Subcutaneous abdominal adipose tissue (tissue), 5 donors: ENCODE measurements around the gene CERT1.
"Not testable (repeated sequence)": the region's sequence is repeated elsewhere in the genome, so short reads cannot be mapped to it uniquely, and the experiment has no call there.

Experiments used
- H3K27ac ChIP-seq: one replicate; pipeline ENCODE4 v1.7.0; 2013; ENCODE audit warnings: low read depth, mild to moderate bottlenecking, inconsistent platforms, low read length, moderate library complexity
- H3K27me3 ChIP-seq, 5 donors: one replicate each; pipeline ENCODE4 v1.7.0; 2013; ENCODE audit warnings: low read length in 5 of 5, inconsistent platforms in 1 of 5; ENCODE audit not compliant: control insufficient read depth in 5 of 5, insufficient read depth in 4 of 5
- H3K36me3 ChIP-seq, 5 donors: one replicate each; pipeline ENCODE4 v1.7.0; 2013; ENCODE audit warnings: low read length in 5 of 5; ENCODE audit not compliant: control insufficient read depth in 5 of 5, insufficient read depth in 5 of 5
- H3K4me1 ChIP-seq, 5 donors: one replicate each; pipeline ENCODE4 v1.7.0; 2013; ENCODE audit warnings: low read length in 5 of 5, mild to moderate bottlenecking in 3 of 5, moderate library complexity in 1 of 5; ENCODE audit not compliant: control insufficient read depth in 5 of 5, insufficient read depth in 5 of 5
- H3K4me3 ChIP-seq, 5 donors: one replicate each; pipeline ENCODE4 v1.7.0; 2013; ENCODE audit warnings: low read length in 5 of 5, low read depth in 1 of 5
- H3K9ac ChIP-seq, 5 donors: one replicate each; pipeline ENCODE4 v1.7.0; 2013; ENCODE audit warnings: low read length in 5 of 5, mild to moderate bottlenecking in 4 of 5, moderate library complexity in 3 of 5
- H3K9me3 ChIP-seq, 5 donors: one replicate each; pipeline ENCODE4 v1.7.0; 2013; ENCODE audit warnings: low read length in 5 of 5; ENCODE audit not compliant: control insufficient read depth in 5 of 5
- donor health status: healthy.
- donor health status: healthy.
- donor health status: healthy.
- donor health status: healthy.
- donor health status: healthy.

The CERT1 gene

GRCh38 chr5:75511435-75512382, at the start of gene CERT1, which contains the start of gene POLK:
TSS of gene CERT1 (minus strand) at chr5:75511629. CDS start at chr5:75511207, 422 bp downstream.
TSS of gene POLK (plus strand) at chr5:75511891.
- peaks cover 0 to 42% (median 33%) of the 10 kb centered on the region in 5 donors for H3K4me1 ChIP-seq

GRCh38 chr5:75560655-75561054, 49.2 kb upstream of the CERT1 start:
- not testable (repeated sequence) for H3K9ac ChIP-seq, H3K27ac ChIP-seq, H3K4me3 ChIP-seq, H3K4me1 ChIP-seq, H3K27me3 ChIP-seq, H3K9me3 ChIP-seq
- H3K36me3 ChIP-seq: peaks cover 0 to 13% (median 2%) of the 10 kb centered on the region in 5 donors

More at GRCh38 chr5:75511435-75512382, at the start of gene CERT1, which contains the start of gene POLK:
- Histone ChIP-seq H3K9me3 (peaks cover 0 to 5% (median 0%) of the 10 kb centered on the region in 5 donors), H3K36me3 (peaks cover 0 to 3% (median 0%) of the 10 kb centered on the region in 5 donors), H3K27ac (peak within 1 kb of the TSS; percentile 96), H3K27me3 (no peaks in the 10 kb centered on the region), H3K4me3 (peak within 1 kb of the TSS; percentile 89 to 97 (median 93)), H3K9ac (peak within 1 kb of the TSS; percentile 91 to 99 (median 96))

GRCh38 chr5:75558981-75559632, 47.7 kb upstream of the CERT1 start:
- H3K36me3 ChIP-seq: peaks cover 2 to 17% (median 7%) of the 10 kb centered on the region in 5 donors
- H3K4me3 ChIP-seq: peak overlapping the region in 1 of 5 donors; percentile 33
- H3K27me3 ChIP-seq: no peaks in the 10 kb centered on the region
- H3K27ac ChIP-seq: peak overlapping the region; percentile 47
- H3K9me3 ChIP-seq: peaks cover 0 to 6% (median 0%) of the 10 kb centered on the region in 5 donors
- peaks cover 0 to 7% (median 5%) of the 10 kb centered on the region in 5 donors for H3K4me1 ChIP-seq
- H3K9ac ChIP-seq: no peak overlapping the region

- H3K9me3 ChIP-seq: peaks cover 0 to 3% (median 0%) of the 10 kb centered on the region in 5 donors
- H3K36me3 ChIP-seq: peaks cover 8 to 25% (median 12%) of the 10 kb centered on the region in 5 donors
- no peak overlapping the region for H3K9ac ChIP-seq
- no peak overlapping the region for H3K4me3 ChIP-seq
- H3K4me1 ChIP-seq: peaks cover 0 to 7% (median 5%) of the 10 kb centered on the region in 5 donors
- H3K27ac ChIP-seq: peak overlapping the region; percentile 6
- H3K27me3 ChIP-seq: no peaks in the 10 kb centered on the region
These were observed 46.8 kb upstream of the CERT1 start for GRCh38 chr5:75558221-75558620.

- Histone ChIP-seq H3K9ac (no peak overlapping the region), H3K36me3 (peaks cover 15 to 38% (median 22%) of the 10 kb centered on the region in 5 donors), H3K4me1 (no peaks in the 10 kb centered on the region), H3K9me3 (no peaks in the 10 kb centered on the region), H3K27ac (no peak overlapping the region), H3K27me3 (no peaks in the 10 kb centered on the region), H3K4me3 (no peak overlapping the region)
These were observed 41.9 kb upstream of the CERT1 start for GRCh38 chr5:75553358-75553757.

- H3K36me3 ChIP-seq: peaks cover 15 to 38% (median 22%) of the 10 kb centered on the region in 5 donors
- no peak overlapping the region for H3K9ac ChIP-seq
- no peak overlapping the region for H3K4me3 ChIP-seq
- no peak overlapping the region for H3K27ac ChIP-seq
- H3K27me3 ChIP-seq: no peaks in the 10 kb centered on the region
- no peaks in the 10 kb centered on the region for H3K9me3 ChIP-seq
- no peaks in the 10 kb centered on the region for H3K4me1 ChIP-seq
These were observed 41.3 kb upstream of the CERT1 start for GRCh38 chr5:75552764-75553163.

GRCh38 chr5:75551471-75551870, 40.0 kb upstream of the CERT1 start:
- Histone ChIP-seq H3K9me3 (no peaks in the 10 kb centered on the region), H3K9ac (no peak overlapping the region), H3K36me3 (peaks cover 15 to 31% (median 21%) of the 10 kb centered on the region in 5 donors), H3K27me3 (no peaks in the 10 kb centered on the region), H3K4me3 (no peak overlapping the region), H3K4me1 (no peaks in the 10 kb centered on the region), H3K27ac (no peak overlapping the region)

- H3K27ac ChIP-seq: no peak overlapping the region
- H3K36me3 ChIP-seq: peaks cover 13 to 24% (median 19%) of the 10 kb centered on the region in 5 donors
- no peaks in the 10 kb centered on the region for H3K9me3 ChIP-seq
- H3K4me1 ChIP-seq: no peaks in the 10 kb centered on the region
- H3K9ac ChIP-seq: no peak overlapping the region
- no peak overlapping the region for H3K4me3 ChIP-seq
- no peaks in the 10 kb centered on the region for H3K27me3 ChIP-seq
These were observed 39.2 kb upstream of the CERT1 start for GRCh38 chr5:75550597-75550996.

- Histone ChIP-seq H3K36me3 (peaks cover 5 to 12% (median 9%) of the 10 kb centered on the region in 5 donors), H3K27me3 (no peaks in the 10 kb centered on the region), H3K4me3 (no peak overlapping the region), H3K27ac (no peak overlapping the region), H3K9me3 (no peaks in the 10 kb centered on the region), H3K4me1 (no peaks in the 10 kb centered on the region), H3K9ac (no peak overlapping the region)
These were observed 36.4 kb upstream of the CERT1 start for GRCh38 chr5:75547812-75548211.

- Histone ChIP-seq H3K36me3 (peaks cover 0 to 6% (median 4%) of the 10 kb centered on the region in 5 donors), H3K9me3 (no peaks in the 10 kb centered on the region), H3K9ac (no peak overlapping the region), H3K4me3 (no peak overlapping the region), H3K4me1 (no peaks in the 10 kb centered on the region), H3K27ac (no peak overlapping the region), H3K27me3 (no peaks in the 10 kb centered on the region)
These were observed 35.4 kb upstream of the CERT1 start for GRCh38 chr5:75546830-75547229.
